Lower leg skin (tissue), 4 donors: ENCODE data around the gene IL27RA. TPM values are rescaled to one million over a fixed set of nuclear protein-coding genes. Genes with fewer than 3 reads are reported as not detected.

Experiments used
- DNase-seq, 2 donors: peaks; one replicate each; pipeline ENCODE4 v3.0.0-alpha.2; 2019; ENCODE audit warnings: low spot score in 2 of 2
- H3K4me3 ChIP-seq: fragments of 200-600 bp; sonication (generic); 2 replicates; pipeline ENCODE4 v1.5.1; 2017; ENCODE audit warnings: mild to moderate bottlenecking, low read depth; ENCODE audit not compliant: poor library complexity, severe bottlenecking
- POLR2A ChIP-seq, 2 donors: fragments of 450-650 bp; IDR thresholded peaks; one replicate each; pipeline ENCODE4 v1.6.1; 2016 to 2017; ENCODE audit warnings: antibody characterized with exemption in 2 of 2, mild to moderate bottlenecking in 1 of 2, moderate library complexity in 1 of 2
- WGBS, 2 donors: methylation state at CpG; one replicate each; pipeline ENCODE4 v1.1.5; 2018; 5-methylcytosine and 5-hydroxymethylcytosine counted together
- intact Hi-C: fragments of 100-400 bp; cut with DNase I; formaldehyde crosslinking; loops from one replicate; pipeline ENCODE4 v1.15.0; 2023; ENCODE audit warnings: low total_unique reads
- total RNA-seq, 4 donors: library from RNA; depleted of rRNA; stranded (reverse); fragments of >200 nt; gene quantifications; one replicate each; pipeline ENCODE4 v1.1.0, GENCODE V29; 2016
- TF ChIP-seq, protein P1 (sequence below), 3 donors: fragments of 450-650 bp; IDR thresholded peaks; one replicate each; pipeline ENCODE4 v1.5.1; 2016; ENCODE audit warnings: antibody characterized with exemption in 3 of 3, mild to moderate bottlenecking in 3 of 3, moderate library complexity in 2 of 3

The IL27RA gene
- total RNA-seq, 4 donors from 2014 or later = 0.27 to 2.7 (median 2.0) TPM

DNA sequence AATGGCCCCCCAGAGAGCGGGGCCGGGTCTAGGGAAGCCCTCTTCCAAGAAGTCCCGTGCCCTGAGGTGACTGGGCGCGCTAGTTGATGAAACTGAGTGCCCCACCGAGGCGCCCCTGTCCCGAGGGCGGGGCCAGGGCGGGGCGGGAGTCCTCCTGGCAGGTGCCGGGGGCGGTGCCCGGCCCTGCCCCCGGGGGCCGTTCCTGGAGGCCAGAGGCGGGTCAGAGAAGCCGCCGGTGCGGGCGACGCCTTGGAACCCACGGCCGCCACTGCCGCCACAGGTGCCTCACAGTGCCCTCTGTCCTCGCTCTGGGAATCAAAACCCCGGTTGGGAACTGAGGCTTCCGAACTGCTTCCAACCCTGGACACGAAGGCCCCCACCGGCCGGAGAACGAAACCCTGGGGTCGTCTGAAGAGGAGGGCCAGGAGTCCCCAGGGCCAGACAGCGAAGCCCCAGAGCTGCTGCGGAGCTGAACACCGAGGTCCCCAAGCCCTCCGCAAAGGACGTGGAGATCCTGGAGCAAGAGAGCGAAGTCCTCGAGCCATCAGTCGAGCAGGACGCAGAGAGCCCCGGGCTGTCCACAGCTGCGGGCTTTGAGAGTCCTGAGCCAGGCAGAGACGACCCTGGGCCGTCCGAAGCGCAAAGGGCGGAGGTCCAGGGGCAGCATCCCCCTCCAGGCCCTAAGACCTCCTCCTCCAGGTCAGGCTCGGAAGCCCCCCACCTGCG lies 41.1 kb downstream of the IL27RA start, which contains the start of gene MISP3:
Gene MISP3, plus strand, starts transcription at position 252 of the 726 bp plus-strand sequence. CDS start 524 bp downstream, outside the sequence.
- WGBS, 2 donors = 2% methylated on average over 27 of the region's 51 CpGs

DNA sequence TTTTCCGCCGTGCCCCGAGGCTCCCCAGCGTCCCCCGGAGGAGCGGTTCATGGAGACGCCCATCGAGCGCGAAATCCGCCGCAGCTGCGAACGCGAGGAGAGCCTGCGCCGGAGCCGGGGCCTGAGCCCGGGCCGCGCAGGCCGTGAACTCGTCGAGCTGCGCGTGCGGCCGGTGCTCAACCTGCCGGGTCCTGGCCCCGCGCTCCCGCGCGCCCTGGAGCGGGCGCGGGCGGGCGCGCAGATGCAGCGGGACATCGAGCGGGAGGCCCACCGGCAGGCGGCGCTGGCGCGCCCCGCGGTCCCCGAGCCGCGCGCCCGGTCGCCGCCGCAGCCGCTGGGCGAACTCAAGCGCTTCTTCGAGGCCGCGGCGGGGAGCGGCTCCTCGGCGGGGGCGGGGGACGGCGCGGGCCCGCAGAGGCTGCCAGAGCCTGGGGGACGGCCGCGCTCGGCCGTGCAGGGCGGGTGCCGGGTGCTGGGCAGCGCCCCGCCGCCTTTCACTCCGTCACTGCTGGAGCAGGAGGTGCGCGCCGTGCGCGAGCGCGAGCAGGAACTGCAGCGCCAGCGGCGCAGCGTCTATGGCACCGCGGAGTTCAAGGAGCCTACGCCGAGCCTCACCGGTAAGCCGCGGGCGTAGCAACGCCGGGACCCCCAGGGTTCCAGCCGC lies 41.8 kb downstream of the IL27RA start:
- 0% methylated on average over 32 to 39 of the region's 106 CpGs for WGBS, 2 donors
- peak in 1 of 2 donors; percentile 56 for DNase-seq
- H3K4me3 ChIP-seq = peak overlapping the region; percentile 51
- no peak for TF ChIP-seq POLR2A (IDR thresholded peaks at IDR 0.05)
- TF ChIP-seq, protein P1, sequence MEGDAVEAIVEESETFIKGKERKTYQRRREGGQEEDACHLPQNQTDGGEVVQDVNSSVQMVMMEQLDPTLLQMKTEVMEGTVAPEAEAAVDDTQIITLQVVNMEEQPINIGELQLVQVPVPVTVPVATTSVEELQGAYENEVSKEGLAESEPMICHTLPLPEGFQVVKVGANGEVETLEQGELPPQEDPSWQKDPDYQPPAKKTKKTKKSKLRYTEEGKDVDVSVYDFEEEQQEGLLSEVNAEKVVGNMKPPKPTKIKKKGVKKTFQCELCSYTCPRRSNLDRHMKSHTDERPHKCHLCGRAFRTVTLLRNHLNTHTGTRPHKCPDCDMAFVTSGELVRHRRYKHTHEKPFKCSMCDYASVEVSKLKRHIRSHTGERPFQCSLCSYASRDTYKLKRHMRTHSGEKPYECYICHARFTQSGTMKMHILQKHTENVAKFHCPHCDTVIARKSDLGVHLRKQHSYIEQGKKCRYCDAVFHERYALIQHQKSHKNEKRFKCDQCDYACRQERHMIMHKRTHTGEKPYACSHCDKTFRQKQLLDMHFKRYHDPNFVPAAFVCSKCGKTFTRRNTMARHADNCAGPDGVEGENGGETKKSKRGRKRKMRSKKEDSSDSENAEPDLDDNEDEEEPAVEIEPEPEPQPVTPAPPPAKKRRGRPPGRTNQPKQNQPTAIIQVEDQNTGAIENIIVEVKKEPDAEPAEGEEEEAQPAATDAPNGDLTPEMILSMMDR (IDR thresholded peaks at IDR 0.05) = no peak
- intact Hi-C loops = loop anchor here (2.0 kb wide), 1 partner anchor 191 kb away; no protein-coding TSS in a partner anchor

More for the DNA sequence above, 41.1 kb downstream of the IL27RA start, which contains the start of gene MISP3:
- DNase-seq = peak in 1 of 2 donors; percentile 89
- H3K4me3 ChIP-seq = peak within 1 kb of the TSS; percentile 51
- intact Hi-C loops = loop anchor here (2.0 kb wide), 1 partner anchor 190 kb away; no protein-coding TSS in a partner anchor
- TF ChIP-seq POLR2A (IDR thresholded peaks at IDR 0.05) = no peak
- TF ChIP-seq, protein P1 (IDR thresholded peaks at IDR 0.05) = no peak

DNA sequence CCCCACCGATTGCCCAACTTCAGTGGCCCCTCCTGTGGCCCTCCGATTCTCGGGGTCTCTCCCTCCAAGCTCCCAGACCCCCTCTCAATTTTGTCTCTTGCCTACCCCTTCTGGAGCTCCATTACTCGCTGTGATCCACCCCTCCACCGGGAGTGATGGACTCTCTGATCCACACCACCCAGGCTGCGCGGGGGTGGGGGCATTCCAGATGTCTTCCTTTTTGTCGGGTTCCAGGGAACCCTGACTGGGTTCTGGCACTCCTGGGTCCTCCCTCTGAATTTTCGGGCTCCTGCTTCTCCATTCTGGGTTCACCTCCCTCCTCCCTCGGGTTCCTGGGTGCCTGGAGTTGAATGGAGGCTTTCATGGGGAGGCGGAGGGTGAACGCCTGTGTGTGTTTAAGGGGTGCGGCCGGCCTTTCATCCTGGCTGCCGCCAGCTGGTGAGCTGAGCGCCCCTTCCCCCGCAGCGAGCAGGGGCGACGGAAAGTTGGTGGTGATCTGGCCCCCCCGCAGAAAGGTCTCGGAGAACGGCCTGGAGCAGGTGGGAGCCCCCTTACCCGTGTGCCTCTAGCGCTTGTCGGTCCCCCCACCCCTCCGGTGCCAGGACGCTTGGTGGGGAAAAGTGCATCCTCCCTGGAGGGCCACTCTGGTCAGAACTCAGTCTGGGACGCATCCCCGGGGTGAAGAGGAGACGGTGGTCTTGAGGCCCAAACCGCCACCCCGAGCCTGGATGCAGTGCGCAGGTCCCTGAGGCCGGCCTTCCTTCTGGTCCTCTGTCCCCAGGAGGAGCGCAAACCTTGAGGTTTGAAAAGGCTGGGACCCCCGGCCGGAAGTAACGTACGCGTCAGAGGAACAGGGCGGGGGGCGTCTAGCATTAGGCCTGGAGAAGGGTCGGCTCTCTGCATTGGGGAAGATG lies 42.6 kb downstream of the IL27RA start:
- DNase-seq = peak in 1 of 2 donors; percentile 91
- intact Hi-C loops = loop anchor here (2.0 kb wide), 1 partner anchor 191 kb away; no protein-coding TSS in a partner anchor
- 0 to 4% methylated on average over 29 to 35 of the region's 44 CpGs for WGBS, 2 donors
- H3K4me3 ChIP-seq = peak overlapping the region; percentile 51
- TF ChIP-seq, protein P1 (IDR thresholded peaks at IDR 0.05) = no peak
- TF ChIP-seq POLR2A (IDR thresholded peaks at IDR 0.05) = no peak

DNA sequence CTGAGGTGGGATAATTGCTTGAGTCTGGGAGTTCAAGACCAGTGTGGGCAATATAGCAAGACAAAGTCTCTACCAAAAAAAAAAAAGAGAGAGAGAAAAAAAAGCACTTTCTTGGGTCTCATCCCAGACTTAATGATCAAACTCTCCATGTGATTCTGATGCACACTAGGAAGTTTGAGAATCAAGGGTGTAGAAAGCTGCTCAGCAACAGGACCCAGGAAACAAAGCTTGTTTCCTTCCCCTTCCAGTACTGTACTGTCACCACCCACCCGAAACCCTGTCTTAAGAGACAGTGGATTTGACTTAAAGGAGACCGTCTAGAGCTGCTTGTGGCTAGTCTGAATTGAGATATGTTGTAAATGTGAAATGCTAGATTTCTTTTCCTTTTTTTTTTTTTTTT lies 46.8 kb downstream of the IL27RA start:
- intact Hi-C loops = no loop called here
- DNase-seq = no peak
- 43 to 65% methylated on average over 2 of the region's 2 CpGs for WGBS, 2 donors
- H3K4me3 ChIP-seq = no peak overlapping the region
- no peak for TF ChIP-seq POLR2A (IDR thresholded peaks at IDR 0.05)
- TF ChIP-seq, protein P1 (IDR thresholded peaks at IDR 0.05) = no peak
